Left forelimb (tissue), 1 donor: ENCODE data around the gene P2RX1.
A peak's percentile ranks its signal among the peaks of the same experiment; 100 is the strongest.

Source experiments
- DNase-seq: peaks from one replicate; pipeline ENCODE4 v3.0.0-alpha.2; 2018; ENCODE audit warnings: low spot score

P2RX1 gene

DNA sequence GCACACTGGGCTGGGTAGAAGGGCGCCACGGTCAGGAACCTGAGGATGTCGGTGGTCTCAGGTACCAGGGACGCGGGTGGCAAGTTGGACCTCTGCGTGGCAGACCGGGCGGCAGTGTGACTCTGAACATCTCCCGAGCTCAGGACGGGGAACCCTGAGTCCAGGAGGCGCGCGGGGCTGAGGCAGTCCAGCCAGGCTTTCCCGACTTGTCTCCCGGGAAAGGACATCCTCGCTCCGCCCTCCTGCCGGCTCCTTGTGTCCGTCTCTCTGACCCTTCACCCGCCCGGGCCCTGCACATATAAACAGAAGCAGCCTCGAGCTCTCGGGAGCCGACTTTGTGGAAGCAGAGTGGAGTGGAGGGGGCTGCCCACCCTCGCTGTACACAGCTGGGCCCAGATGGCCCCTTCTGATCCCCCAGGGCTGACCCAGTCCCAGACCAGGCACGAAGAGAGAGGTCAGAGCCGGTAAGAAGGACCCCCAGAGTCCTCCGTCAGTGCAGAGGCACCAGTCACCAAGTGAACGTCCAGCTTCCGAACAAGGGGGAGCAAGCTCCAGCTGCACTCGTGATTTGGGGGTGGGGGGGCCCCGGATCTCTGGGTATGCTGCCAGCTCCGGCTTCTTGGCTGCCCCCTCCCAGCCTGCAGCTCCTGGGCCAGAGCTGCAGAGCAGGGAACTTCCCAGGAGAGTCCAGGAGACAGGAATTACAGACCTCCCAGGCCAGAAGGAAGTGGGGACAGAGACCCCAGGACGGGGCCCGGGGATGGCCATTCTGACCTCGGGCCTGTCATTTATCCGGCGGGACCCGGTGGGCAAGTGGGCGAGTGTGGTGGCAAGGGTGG, 8.5 kb upstream of the P2RX1 start:
- no peak for DNase-seq

DNA sequence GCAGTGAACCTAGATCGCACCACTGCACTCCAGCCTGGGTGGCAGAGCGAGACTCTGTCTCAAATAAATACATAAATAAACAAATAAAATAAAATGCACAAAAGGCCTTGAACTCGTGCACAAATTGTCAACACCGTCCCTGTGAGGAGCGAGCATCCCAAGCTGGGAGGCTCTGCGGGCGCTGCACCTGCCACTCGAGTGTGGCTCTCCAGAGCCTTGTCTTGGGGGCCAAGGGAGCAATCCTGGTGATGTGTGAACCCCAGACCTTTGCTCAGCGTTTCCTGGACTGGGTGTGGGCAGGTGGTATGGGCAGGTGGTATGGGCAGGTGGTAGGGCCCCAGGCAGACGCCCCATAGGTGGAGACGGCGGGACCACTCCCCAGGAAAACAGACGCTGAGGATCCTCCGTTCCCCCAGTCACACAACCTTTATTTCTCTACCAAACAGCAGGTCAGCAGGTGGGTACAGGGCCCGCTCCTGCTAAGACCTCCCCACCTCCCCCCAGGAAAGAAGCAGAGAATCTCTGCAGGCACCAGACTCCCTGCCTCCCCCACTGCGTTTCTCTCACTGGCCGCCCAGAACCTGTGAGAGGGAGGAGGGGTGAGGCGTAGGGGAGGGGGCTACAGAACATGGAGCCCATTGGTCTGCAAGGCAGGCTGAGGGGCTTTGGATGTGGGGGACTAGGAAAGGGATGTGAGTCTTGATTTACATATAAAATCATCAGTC, 7.4 kb upstream of the P2RX1 start:
- DNase-seq, result no peak

- no peak for DNase-seq
Observed at GRCh38 chr17:3922765-3923164, 6.5 kb upstream of the P2RX1 start.

DNA sequence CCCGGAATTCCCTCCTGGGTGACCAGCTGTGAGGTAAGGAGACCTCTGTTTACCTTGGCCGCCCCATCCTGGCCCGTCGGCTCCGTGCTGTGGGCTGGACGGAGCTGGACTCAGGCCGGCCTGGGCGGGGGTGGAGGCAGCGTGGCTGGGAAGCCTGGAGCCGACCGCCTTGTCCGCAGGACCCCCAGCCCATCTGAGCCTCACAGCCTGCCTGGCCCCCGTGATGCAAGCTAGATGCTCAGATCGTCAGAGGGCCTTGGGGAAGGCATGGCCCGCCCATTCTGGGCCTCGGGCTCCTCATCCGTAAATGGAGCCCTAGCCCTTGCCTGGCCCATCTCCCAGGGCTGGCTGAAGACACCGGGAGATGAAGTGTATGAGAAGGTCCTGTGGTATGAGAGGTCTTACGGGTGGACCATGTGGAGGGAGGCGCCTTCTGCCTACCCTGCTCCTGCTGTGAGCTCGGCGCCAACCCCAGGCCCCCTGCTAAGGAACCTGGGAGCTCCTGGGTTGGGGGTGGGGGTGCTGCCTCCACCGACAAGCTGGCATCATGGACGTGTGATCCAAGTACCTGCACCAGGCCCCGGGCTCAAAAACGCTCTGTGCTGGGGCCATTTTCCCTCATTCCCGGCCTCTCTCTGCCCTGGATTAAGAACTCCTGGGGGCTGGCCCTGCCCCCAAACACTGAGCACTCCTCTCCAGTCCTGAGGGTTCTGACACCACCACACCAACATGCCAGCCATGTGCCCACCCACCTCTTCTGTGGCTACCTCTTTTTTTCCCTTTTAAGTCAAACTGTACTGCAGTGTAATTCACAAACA, 5.4 kb upstream of the P2RX1 start:
- DNase-seq, result no peak

- DNase-seq, result no peak
Observed at GRCh38 chr17:3921006-3921405, 4.7 kb upstream of the P2RX1 start.

DNA sequence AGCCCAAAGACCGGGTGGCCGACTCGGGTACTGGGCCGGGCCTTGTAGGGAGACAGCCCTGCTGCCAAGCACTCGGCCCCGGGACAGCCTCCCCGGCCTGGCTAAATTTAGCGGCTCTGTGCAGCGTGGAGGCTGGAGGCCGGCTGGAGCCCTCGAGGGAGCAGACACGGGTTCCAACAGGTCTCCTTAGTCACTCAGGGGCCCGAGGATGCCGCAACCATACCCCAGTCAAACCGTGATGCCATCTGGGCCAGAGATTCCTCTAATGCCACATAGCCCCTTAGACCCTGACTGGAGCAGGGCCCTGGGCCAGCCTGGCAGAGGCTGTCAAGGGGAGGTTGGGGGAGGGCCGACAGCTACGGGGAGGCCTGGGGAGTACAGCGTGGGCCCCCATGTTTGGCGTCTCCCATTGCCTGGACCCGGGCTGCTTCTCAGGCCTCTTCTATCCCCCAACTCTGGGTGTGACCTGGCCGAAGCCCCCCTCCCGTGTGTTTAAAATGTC, 2.9 kb upstream of the P2RX1 start:
- DNase-seq, result no peak

DNA sequence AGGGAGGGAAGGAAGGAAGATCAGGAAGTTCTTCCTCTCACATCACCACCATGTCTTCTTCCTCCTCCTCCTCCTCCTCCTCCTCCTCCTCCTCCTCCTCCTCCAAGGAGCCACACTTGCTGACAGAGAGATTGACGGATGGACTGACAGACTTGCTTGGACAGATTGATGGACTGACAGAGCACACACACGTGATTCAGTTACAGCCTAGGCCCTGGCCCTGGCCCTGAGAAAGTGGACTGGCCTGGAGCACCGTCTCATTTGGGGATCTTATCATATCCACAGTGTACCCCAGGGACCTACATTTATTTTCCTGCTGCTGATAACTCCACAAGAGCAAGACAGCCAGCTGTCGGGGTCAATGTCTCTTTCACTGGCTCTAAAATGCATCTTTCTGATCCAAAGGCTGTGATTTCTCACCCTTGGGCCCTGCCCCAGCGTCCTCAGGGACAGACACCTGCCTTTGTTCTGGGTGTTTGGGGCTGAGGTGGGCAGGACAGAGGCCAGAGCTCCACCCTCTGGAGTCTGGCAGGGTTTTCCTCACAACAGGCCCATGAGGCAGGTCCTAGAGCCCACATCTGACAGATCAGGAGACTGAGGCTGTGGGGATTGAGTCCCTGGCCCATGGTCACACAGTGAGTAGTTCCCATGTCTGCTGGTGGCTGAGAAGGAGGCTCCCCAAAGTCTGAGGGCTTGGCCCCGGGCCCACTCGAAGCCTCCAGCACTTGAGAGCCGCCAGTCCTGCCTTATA, 2.3 kb upstream of the P2RX1 start:
- DNase-seq, result no peak

- no peak for DNase-seq
Observed at GRCh38 chr17:3917391-3917931, 1.2 kb upstream of the P2RX1 start.

- DNase-seq, result no peak
Observed at GRCh38 chr17:3916825-3917224, 560 bp upstream of the P2RX1 start.

DNA sequence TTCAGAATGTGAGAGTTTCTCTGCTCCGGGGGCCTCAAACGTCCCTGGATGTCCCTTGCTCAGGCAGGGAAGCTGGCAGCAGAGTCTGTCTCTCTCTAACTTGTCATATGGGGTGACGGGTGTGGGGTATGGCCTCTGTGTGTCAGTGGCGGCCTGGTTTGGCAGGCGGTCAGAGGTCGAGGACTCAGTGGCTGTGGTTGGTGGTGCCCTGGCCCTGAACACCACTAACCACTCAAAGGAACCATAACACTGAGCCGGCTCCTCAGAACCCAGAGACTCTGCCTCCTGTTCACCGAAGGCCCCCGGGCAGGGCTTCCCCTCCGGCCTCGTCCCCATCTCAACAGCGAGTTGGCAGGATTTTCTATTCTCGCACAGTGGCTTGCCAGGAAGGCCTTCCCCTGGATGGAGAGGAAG, 677 bp downstream of the P2RX1 start:
- DNase-seq, result no peak

DNA sequence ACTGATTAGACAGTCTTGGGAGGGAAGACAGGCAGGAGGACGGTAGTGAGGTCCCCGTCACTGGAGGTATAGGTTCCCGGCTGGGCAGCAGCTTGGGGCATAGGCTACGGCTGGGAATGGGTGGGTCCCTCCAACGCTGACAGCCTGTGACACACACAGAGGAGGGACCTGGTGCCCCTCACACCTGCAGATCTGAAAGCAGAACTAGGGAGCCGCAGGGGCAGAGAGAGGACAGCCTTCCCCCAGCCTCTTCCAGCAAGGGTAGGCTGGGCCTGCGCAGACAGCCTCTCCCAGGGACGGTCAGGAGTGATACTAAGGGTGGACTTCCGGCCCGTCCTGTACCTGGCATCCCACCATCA, 2.0 kb downstream of the P2RX1 start:
- DNase-seq, result no peak

DNA sequence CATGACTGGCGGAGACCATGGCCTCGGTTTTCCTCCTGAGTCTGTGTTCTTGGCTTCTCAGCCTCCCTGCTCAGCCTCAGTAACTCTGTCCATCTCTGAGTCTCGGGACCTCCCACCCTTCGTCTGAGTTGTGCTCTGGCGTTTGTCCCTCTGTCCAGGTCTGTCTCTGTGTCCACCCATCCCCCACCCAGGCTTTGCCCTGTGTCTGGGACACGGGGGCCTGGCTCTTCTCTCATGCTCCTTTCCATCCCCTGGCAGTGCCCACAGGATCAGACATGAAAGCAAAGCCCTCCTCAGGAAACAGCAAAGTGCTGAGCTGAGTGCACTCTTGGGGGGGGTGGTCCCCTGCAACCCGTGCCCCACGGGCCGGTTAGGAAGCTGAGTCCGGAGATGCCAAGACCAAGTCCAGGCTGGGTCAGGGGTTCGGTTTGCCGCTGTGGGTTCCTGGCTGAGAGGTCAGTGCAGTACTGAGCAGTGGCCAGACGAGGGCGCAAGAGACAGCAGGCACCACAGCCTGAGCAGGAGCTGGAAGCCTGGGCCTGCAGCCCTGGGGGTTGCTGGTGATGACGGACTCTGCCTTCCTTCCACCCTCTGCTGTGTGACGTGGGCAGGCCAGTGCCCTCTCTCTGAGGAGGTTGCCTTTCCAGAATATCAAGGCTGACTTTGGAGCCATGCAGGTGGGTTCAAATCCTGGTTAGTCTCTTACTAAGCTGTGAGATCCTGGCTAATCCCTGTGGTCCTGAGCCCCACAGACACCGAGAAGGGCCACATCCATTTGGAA, 2.5 kb downstream of the P2RX1 start:
- DNase-seq, result peak; percentile 81

DNA sequence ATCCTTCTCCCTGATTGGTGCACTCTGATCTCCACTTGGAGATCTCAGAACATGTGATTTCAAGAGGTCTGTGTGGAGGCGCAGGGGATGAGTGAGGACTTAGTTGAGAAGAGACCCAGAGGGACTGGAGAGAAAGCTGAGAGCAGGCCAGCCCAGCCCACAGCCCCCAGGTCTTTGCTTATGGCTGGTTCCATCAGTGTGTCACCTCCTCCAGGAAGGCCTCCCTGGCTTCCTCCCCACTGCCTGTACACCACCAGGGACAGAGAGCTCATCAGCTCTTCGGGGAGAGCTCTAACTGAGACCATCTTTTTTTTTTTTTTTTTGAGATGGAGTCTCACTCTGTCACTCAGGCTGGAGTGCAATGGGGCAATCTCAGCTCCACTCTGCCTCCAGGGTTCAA, 3.4 kb downstream of the P2RX1 start:
- no peak for DNase-seq

GRCh38 chr17:3911271-3912053, 4.8 kb downstream of the P2RX1 start:
- DNase-seq, result peak; percentile 82

- no peak for DNase-seq
Observed at GRCh38 chr17:3910420-3911270, 5.6 kb downstream of the P2RX1 start.

DNA sequence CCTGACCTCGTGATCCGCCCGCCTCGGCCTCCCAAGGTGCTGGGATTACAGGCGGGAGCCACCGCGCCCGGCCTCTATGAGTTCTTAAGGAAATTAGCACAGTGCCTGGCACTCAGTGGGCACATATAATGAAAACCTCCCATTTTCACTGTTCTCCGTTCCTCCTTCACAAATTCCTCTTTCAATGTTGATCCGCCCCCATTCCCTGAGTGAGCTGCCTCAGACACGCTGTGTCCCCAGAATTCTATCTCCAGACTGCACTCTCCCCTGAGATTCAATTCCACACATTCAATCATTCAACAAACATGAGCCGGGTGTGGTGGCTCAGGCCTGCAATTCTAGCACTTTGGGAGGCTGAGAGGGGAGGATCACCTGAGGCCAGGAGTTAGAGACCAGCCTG, 7.0 kb downstream of the P2RX1 start:
- no peak for DNase-seq

GRCh38 chr17:3907483-3908216, 8.6 kb downstream of the P2RX1 start:
- no peak for DNase-seq

- DNase-seq, result no peak
Observed at GRCh38 chr17:3906881-3907280, 9.4 kb downstream of the P2RX1 start.
